Nephron progenitor cell (in vitro differentiated cells): ENCODE data around the gene SHC4.

Source experiments
- DNase-seq: peaks from one replicate; pipeline ENCODE4 v3.0.0; 2021
- H3K27ac Mint-ChIP-seq: 2 replicates; pipeline ENCODE4 v1.8.0; 2021; ENCODE audit warnings: mild to moderate bottlenecking, moderate library complexity, mixed read lengths
- H3K27me3 Mint-ChIP-seq: 2 replicates; pipeline ENCODE4 v1.8.0; 2021; ENCODE audit warnings: mild to moderate bottlenecking, low read depth, mixed read lengths; ENCODE audit not compliant: poor library complexity
- H3K36me3 Mint-ChIP-seq: 2 replicates; pipeline ENCODE4 v1.8.0; 2021; ENCODE audit warnings: low read depth, mixed read lengths
- H3K4me1 Mint-ChIP-seq: 2 replicates; pipeline ENCODE4 v1.8.0; 2021; ENCODE audit warnings: mixed read lengths
- H3K4me3 Mint-ChIP-seq: 2 replicates; pipeline ENCODE4 v1.8.0; 2021; ENCODE audit warnings: mild to moderate bottlenecking, moderate library complexity, mixed read lengths
- H3K9me3 Mint-ChIP-seq: 2 replicates; pipeline ENCODE4 v1.8.0; 2021; ENCODE audit warnings: mild to moderate bottlenecking, moderate library complexity, mixed read lengths
- TF ChIP-seq, protein P1 (sequence below): fragments of 200-600 bp; sonication (generic); IDR thresholded peaks from 2 replicates; pipeline ENCODE4 v1.5.0; 2021; ENCODE audit warnings: antibody characterized with exemption

Gene SHC4

GRCh38 chr15:48896869-48897814 is 66.6 kb downstream of the SHC4 start:
- DNase-seq = peak; percentile 24
- H3K4me3 Mint-ChIP-seq = peak overlapping the region; percentile 67
- H3K4me1 Mint-ChIP-seq = peaks cover 41% of the 10 kb centered on the region
- no peaks in the 10 kb centered on the region for H3K36me3 Mint-ChIP-seq
- H3K27ac Mint-ChIP-seq = peak overlapping the region; percentile 99
- no peaks in the 10 kb centered on the region for H3K9me3 Mint-ChIP-seq
- TF ChIP-seq, protein P1, sequence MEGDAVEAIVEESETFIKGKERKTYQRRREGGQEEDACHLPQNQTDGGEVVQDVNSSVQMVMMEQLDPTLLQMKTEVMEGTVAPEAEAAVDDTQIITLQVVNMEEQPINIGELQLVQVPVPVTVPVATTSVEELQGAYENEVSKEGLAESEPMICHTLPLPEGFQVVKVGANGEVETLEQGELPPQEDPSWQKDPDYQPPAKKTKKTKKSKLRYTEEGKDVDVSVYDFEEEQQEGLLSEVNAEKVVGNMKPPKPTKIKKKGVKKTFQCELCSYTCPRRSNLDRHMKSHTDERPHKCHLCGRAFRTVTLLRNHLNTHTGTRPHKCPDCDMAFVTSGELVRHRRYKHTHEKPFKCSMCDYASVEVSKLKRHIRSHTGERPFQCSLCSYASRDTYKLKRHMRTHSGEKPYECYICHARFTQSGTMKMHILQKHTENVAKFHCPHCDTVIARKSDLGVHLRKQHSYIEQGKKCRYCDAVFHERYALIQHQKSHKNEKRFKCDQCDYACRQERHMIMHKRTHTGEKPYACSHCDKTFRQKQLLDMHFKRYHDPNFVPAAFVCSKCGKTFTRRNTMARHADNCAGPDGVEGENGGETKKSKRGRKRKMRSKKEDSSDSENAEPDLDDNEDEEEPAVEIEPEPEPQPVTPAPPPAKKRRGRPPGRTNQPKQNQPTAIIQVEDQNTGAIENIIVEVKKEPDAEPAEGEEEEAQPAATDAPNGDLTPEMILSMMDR = no peak
- H3K27me3 Mint-ChIP-seq = no peaks in the 10 kb centered on the region

DNA sequence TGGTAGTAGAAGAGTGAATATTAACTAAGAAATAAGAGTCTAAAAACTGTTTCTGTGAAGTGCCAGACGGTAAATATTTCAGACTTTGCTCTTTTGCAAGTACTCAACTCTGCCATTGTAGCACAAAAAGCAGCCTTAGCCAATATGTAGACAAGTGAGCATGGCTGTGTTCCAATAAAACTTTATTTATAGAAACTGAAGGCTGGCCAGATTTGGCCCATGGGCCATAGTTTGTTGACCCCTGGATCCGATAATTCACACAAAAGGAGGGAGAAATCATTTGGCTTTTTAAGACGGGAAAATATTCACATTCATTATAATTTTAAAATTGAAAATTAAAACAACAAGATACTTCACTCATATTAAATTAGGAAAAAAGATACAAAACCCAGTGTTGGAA is 70.4 kb downstream of the SHC4 start:
- no peaks in the 10 kb centered on the region for H3K27me3 Mint-ChIP-seq
- TF ChIP-seq, protein P1 = no peak
- H3K4me1 Mint-ChIP-seq = peaks cover 51% of the 10 kb centered on the region
- DNase-seq = no peak
- no peaks in the 10 kb centered on the region for H3K9me3 Mint-ChIP-seq
- H3K4me3 Mint-ChIP-seq = no peak overlapping the region
- H3K36me3 Mint-ChIP-seq = no peaks in the 10 kb centered on the region
- no peak overlapping the region for H3K27ac Mint-ChIP-seq

- Mint-ChIP-seq H3K36me3 (no peaks in the 10 kb centered on the region), H3K9me3 (no peaks in the 10 kb centered on the region), H3K27me3 (no peaks in the 10 kb centered on the region), H3K27ac (peak overlapping the region; percentile 95), H3K4me1 (peaks cover 33% of the 10 kb centered on the region), H3K4me3 (peak overlapping the region; percentile 5)
- TF ChIP-seq, protein P1 = no peak
- DNase-seq = no peak
Observed at GRCh38 chr15:48891232-48891765, 72.4 kb downstream of the SHC4 start.

- Mint-ChIP-seq H3K4me3 (peak overlapping the region; percentile 5), H3K36me3 (no peaks in the 10 kb centered on the region), H3K4me1 (peaks cover 33% of the 10 kb centered on the region), H3K27me3 (no peaks in the 10 kb centered on the region), H3K9me3 (no peaks in the 10 kb centered on the region), H3K27ac (peak overlapping the region; percentile 95)
- TF ChIP-seq, protein P1 = no peak
- no peak for DNase-seq
Observed at GRCh38 chr15:48890375-48890972, 73.2 kb downstream of the SHC4 start.

GRCh38 chr15:48889925-48890324 is 73.8 kb downstream of the SHC4 start:
- Mint-ChIP-seq H3K9me3 (no peaks in the 10 kb centered on the region), H3K4me1 (peaks cover 35% of the 10 kb centered on the region), H3K27me3 (no peaks in the 10 kb centered on the region), H3K4me3 (no peak overlapping the region), H3K36me3 (no peaks in the 10 kb centered on the region), H3K27ac (peak overlapping the region; percentile 95)
- no peak for DNase-seq
- TF ChIP-seq, protein P1 = no peak
